HG02943 (cell line): ENCODE data around the gene VCAM1.

Experiments used
- ATAC-seq: cut with Tn5 transposase; IDR thresholded peaks from one replicate; pipeline ENCODE4 v1.9.1; 2021; ENCODE audit warnings: mild to moderate bottlenecking, low read depth, moderate library complexity; ENCODE audit not compliant: unreplicated experiment

VCAM1 gene

GRCh38 chr1:100721526-100722207 lies 2.1 kb downstream of the VCAM1 start:
- no peak for ATAC-seq

- no peak for ATAC-seq
Measured at GRCh38 chr1:100722221-100722620, 2.7 kb downstream of the VCAM1 start.

- ATAC-seq, result no peak
Measured at GRCh38 chr1:100724281-100724680, 4.7 kb downstream of the VCAM1 start.

- no peak for ATAC-seq
Measured at GRCh38 chr1:100730130-100730529, 10.6 kb downstream of the VCAM1 start.

GRCh38 chr1:100731309-100731708 lies 11.8 kb downstream of the VCAM1 start:
- ATAC-seq, result no peak

- no peak for ATAC-seq
Measured at GRCh38 chr1:100731758-100732157, 12.2 kb downstream of the VCAM1 start.

- no peak for ATAC-seq
Measured at GRCh38 chr1:100734676-100735075, 15.1 kb downstream of the VCAM1 start.

- no peak for ATAC-seq
Measured at GRCh38 chr1:100735244-100735643, 15.7 kb downstream of the VCAM1 start.

- ATAC-seq, result no peak
Measured at GRCh38 chr1:100736324-100736723, 16.8 kb downstream of the VCAM1 start.

- no peak for ATAC-seq
Measured at GRCh38 chr1:100736746-100737145, 17.2 kb downstream of the VCAM1 start.

- no peak for ATAC-seq
Measured at GRCh38 chr1:100746542-100746932, 27.0 kb downstream of the VCAM1 start.

- ATAC-seq, result no peak
Measured at GRCh38 chr1:100747771-100748170, 28.2 kb downstream of the VCAM1 start.

GRCh38 chr1:100750005-100750885 lies 30.7 kb downstream of the VCAM1 start:
- ATAC-seq, result no peak

GRCh38 chr1:100752791-100753190 lies 33.2 kb downstream of the VCAM1 start:
- no peak for ATAC-seq

- ATAC-seq, result no peak
Measured at GRCh38 chr1:100757946-100758345, 38.4 kb downstream of the VCAM1 start.

GRCh38 chr1:100759188-100759587 lies 39.6 kb downstream of the VCAM1 start:
- no peak for ATAC-seq

- ATAC-seq, result no peak
Measured at GRCh38 chr1:100760511-100760910, 41.0 kb downstream of the VCAM1 start.

- ATAC-seq, result no peak
Measured at GRCh38 chr1:100762461-100762860, 42.9 kb downstream of the VCAM1 start.

GRCh38 chr1:100767176-100767890 lies 47.8 kb downstream of the VCAM1 start:
- no peak for ATAC-seq

- ATAC-seq, result no peak
Measured at GRCh38 chr1:100769323-100769722, 49.8 kb downstream of the VCAM1 start.
